GM12874 (cell line): ENCODE results near the gene C19orf12.
A peak's percentile ranks its signal among the peaks of the same experiment; 100 is the strongest.

Experiments
- TF ChIP-seq, protein P1 (sequence below): IDR thresholded peaks from 2 replicates; pipeline ENCODE4 v1.5.1; 2011; ENCODE audit warnings: low read depth, mild to moderate bottlenecking, control low read depth, low read length, moderate library complexity; ENCODE audit not compliant: insufficient read depth

Gene C19orf12

DNA sequence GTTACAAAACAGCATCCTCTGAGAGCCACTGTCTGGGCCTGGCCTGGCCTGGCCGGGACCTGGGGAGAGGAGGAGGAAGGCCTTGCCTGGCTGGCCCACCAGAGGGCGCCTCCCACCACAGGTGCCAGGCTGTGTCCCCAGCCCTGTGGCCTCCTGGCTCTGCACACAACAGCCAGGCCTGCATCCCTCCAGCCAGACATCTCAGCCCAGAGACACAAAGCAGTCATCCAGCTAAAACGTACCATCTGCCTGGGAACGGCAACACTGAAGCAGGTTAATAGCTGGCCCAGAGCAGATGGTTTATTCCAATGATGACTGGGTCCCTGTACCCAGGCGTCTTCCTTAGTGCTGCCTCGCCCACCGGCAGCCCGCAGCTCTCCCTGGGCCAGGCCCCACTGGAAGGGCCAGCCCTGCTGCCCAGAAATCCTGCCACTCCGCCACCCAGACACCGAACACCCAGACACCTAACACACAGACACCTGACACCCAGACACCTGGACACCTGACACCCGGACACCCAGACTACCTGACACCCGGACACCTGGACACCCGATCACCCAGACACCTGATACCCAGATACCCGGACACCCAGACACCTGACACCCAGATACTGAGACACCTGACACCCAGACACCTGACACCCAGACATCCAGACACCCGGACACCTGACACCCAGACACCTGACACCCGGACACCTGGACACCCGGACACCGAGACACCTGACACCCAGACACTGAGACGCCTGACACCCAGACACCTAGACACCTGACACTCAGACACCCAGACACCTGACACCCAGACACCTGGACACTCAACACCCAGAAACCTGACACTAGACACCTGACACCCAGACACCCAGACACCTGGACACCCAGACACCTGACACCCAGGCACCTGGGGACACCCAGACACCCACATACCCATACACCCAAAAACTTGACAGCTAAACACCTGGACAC lies 20.1 kb downstream of the C19orf12 start:
- TF ChIP-seq, protein P1, sequence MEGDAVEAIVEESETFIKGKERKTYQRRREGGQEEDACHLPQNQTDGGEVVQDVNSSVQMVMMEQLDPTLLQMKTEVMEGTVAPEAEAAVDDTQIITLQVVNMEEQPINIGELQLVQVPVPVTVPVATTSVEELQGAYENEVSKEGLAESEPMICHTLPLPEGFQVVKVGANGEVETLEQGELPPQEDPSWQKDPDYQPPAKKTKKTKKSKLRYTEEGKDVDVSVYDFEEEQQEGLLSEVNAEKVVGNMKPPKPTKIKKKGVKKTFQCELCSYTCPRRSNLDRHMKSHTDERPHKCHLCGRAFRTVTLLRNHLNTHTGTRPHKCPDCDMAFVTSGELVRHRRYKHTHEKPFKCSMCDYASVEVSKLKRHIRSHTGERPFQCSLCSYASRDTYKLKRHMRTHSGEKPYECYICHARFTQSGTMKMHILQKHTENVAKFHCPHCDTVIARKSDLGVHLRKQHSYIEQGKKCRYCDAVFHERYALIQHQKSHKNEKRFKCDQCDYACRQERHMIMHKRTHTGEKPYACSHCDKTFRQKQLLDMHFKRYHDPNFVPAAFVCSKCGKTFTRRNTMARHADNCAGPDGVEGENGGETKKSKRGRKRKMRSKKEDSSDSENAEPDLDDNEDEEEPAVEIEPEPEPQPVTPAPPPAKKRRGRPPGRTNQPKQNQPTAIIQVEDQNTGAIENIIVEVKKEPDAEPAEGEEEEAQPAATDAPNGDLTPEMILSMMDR: peak; percentile 94

DNA sequence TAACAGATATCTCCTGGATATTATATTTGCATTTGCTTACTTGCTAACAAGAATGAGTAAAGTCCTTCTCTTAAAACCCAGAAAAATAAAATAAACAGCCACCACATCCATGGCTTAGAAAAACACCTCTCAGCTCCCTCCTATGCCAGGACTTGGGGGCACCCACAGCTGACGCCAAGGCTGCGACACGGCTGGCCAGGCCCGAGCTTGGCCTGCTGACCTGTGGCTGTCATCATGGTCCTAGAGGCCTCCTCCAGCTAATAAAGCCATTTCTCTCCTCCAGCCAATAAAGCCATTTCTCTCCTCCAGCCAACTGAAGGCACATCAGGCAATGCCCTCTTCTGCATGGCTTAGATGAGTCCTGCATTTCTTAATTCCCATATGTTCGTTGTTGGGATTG lies 20.9 kb downstream of the C19orf12 start:
- TF ChIP-seq, protein P1: no peak

DNA sequence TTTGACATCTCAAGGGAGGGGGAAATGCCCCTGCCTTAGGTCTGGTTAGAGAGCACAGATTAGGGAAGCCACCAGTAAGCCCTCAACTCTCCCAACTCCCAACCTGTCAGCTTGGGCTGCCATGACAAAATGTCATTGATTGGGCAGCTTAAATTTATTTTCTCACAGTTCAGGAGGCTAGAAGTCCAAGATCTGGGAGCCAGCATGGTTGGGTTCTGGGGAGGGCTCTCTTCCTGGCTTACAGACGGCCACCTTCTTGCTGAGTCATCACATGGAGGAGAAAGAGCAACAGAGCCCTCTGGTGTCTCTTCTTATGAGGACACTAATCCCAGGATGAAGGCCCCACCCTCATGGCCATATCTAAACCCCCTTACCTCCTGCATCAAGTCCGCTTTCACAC lies 24.2 kb downstream of the C19orf12 start:
- TF ChIP-seq, protein P1: peak; percentile 48

DNA sequence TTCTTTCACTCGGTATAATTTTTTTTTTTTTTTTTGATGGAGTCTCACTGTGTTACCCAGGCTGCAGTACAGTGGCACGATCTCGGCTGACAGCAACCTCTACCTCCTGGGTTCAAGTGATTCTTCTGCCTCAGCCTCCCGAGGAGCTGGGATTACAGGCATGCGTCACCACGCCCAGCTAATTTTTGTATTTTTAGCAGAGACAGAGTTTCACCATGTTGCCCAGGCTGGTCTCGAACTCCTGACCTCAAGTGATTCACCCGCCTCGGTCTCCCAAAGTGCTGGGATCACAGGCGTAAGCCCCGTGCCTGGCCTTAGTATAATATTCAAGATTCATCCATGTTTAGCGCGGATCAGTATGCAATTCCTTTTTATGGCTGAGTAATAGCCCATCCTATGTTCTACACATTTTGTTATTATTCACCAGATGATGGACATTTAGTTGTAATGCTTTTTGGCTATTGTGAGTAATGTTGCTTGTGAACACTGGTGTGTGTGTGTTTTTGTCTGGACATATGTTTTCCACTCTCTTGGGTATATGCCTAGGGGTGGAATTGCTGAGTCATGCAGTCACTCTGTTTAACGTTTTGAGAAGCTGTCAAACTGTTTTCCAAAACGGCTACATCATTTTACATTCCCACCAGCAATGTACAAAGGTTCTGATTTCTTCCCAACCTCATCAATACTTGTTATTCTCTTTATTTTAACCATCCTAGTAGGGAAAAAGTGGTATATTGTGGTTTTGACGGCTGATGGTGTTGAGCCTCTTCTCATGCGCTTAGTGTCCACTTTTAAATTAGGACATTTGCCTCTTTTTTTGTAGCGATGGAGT lies 26.9 kb downstream of the C19orf12 start:
- TF ChIP-seq, protein P1: no peak

DNA sequence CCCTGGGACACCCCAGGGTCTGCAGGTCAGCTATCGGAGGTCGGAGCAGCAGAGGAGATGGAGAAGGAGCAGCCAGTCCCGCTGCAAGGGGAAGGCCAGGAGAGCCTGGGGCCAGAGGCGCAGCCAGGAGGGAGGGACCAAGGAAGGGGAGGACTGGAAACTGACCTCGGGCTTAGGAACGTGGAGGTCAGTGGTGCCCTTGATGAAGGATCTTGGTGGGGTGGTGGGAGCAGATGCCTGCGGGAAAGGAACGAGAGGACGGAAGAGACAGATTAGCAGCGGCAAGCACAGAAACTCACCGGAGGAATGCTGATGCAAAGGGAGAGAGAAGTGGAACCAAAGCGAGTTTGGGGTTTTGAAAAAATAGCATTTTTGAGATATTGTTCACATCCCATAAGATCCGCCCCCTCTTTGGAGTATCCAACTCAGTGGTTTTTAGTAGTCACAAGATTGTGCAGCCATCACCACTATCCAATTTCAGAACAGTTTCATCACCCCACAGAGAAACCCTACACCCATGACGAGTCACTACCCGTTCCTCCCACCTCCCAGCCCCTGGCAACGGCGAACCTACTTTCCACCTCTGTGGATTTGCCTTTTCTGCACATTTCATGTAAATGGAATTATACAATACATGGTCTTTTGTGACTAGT lies 27.7 kb downstream of the C19orf12 start:
- TF ChIP-seq, protein P1: no peak

DNA sequence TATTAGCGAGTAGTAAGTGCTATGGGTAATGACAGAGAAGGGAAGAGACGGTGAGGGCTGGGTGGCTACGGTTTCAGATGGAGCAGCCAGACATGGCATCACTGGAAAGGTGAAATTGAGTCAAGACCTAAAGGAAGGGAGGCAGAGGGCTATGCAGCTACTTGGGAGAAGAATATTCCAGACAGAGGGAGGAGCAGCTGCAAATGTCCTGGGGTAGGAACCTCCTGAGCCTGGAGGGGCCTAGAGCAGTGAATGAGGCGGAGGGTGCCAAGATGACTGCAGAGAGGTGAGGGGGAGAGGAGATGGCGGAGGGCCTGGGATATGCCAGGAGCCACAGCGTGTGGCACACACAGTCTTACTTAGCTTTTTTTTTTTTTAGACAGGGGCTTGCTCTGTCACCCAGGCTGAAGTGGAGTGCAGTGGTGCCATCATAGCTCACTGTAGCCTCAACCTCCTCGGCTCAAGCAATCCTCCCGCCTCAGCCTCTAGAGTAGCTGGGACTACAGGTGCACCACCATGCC lies 28.7 kb downstream of the C19orf12 start:
- TF ChIP-seq, protein P1: no peak

DNA sequence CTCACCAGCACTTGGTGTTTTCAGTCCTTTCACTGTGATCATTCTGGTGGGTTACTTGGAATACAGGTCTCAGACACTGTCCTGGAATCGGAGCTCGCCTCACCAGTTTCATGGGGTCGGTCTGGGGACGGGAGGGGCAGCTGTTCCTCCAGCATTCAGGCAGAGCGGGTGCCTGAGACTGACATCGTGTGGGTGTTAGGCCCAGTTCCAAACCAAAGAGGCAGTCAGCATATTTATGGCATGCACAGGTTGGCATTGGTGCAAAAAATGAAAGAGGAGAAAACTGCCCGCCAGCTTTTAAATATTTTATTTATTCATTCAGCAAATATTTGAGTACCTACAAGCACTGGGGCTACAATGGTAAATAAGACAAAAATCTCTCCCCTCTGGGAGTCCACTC lies 29.7 kb downstream of the C19orf12 start:
- TF ChIP-seq, protein P1: no peak
